HG02759 (cell line): Measurements from ENCODE around the gene HDAC4.

ENCODE experiments used
- ATAC-seq: cut with Tn5 transposase; IDR thresholded peaks from one replicate; pipeline ENCODE4 v1.9.1; 2021; ENCODE audit warnings: mild to moderate bottlenecking, moderate library complexity; ENCODE audit not compliant: unreplicated experiment

HDAC4 gene

DNA sequence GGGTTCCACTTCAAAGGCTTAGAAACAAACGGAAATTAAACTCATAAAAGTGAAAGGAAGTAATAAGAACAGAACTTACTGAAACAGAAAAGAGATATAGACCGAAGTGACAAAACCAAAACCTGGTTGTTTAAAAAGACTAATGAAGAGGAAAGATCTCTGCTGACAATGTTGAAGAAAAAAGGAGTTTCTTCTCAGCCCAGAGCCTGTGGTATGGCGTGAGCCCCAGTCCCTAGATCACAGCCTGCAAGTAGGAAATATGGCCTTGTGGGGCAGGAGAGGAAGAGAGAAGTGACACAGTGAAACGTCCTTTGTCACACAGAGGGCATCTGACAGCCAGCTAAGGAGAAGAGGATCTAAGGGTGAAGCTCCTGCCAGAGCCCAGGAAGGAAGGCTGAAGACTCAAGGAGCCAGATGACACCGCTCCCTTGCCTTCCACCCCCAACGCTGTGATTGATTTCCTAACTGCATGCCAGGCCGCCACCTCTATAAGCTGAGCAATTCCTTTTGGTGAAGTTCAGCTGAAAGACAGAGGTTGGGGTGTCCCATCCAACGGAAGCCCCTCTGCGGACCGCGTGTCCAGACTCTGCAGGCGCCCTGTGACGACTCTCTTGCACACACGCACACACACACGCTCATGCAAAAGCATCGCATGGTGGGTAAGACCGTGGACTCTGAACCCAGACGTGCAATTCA, 141.1 kb downstream of the HDAC4 start:
- peak; percentile 63 for ATAC-seq

DNA sequence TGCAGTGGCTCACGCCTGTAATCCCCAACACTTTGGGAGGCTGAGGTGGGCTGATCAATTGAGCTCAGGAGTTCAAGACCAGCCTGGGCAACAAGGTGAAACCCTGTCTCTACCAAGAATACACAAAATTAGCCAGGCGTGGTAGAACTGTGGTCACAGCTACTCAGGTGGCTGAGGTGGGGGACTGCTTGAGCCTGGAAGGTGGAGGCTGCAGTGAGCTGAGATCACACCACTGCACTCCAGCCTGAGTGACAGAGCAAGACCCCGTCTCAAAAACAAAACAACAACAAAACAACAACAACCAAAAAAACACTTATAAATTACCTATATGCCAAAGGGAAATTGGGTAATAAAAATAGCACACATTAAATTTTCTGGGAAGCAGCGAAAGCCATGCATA, 141.6 kb downstream of the HDAC4 start:
- peak; percentile 78 for ATAC-seq

DNA sequence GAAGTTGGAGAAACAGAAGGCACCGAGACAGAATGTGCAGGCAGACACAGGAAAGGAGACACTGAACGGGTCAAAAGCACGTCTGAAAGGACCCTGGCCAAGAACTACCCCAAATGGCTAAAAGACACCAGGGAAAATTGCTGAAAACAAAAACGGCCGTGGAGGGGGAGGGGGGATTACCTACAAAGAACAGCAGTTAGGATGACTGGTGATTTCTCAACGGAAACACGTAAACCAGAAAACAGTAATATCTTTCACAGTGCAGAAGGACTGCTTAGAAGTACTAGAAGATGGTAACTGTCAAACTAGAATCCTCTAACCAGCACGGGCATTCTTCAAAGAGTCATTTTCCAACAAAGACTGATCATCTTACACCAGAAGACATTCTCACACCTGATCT, 142.6 kb downstream of the HDAC4 start:
- no peak for ATAC-seq

DNA sequence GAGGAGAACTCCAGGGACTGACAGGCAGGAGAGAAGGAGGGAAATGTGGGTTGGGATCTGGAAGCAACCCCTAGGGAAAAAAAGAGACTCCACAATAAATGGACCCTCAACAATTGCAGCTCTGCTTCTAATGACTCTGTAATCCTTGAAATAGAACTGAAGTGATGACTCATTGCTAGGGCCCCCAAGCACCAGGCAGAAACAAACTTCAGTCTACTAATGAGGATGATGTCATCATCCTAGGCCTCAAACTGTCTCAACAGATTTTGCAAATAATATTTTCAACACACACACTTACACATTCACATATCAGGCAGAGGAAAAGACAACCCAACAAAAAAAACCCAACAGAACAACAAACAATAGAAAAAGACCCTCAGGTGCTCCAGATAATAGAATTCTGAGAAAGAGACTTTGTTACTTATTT, 143.3 kb downstream of the HDAC4 start:
- ATAC-seq: no peak

DNA sequence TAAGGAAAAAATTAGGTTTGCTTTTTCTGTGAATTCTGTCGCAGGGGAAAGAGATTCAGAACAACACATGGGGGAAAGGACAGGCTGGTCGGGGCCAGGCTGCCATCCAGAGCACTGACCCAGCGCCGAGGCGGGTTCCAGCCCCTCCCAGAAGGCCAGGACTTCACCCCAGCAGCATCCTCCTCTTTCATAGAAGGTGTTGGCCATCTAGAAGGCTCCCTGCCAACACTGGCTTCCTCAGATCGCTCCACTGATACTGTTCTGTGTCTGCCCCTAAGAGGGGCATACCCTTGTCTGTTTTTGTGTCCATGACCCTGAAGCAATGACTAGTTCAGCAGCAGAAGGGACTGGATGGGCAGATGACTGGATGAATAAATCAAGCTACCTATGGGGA, 144.5 kb downstream of the HDAC4 start:
- ATAC-seq: no peak

DNA sequence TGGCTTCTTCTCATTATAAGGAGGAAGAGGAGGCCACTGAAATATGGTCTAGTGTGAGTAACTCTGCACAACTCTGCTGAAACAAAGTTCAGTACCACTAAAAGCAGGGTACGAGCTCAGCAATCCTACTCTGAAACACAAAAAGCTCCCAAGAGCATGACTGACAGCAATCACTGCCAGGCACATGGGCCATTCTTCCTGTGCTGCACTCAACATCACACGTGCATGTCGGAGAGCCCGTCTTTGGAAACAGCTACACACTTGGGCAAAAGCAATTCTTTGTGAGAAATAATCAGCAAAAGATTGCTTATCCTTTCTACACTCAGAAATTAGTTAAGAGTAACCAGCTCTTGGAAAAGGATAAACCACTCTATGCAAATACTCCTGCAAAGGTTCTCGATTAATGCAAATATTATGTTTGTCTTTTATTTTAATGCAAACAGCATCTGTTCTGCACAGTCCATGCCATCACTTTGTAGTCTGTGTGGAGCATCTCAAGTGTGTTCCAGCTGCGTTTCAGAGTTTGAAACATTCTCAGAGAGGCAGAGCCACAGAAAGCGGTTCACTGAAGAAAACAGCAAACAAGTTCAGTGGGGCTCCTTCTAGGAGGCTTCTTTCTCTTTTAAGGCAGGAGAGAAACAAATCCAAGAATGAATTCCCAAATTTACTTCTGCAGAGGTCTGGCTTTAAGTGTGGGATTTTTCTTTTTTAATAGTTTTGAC, 145.0 kb downstream of the HDAC4 start:
- ATAC-seq: no peak

DNA sequence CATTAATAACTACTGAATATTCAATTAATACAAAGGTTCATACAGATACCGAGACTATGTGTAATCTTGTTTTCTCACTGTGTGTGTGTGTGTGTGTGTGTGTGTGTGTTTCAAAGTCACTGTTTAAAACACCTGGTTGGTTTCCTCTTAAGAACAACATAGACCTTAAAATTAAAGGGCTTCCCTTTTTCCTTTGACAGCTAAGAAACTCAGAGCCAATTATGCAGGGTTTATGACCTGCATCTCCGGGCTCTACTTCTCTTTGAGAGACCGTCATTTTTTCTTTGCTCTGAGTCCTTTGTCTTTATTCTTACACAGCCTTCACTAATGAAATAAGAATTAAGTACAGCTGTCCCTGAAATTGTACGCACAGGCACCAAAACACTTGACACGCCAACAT, 145.6 kb downstream of the HDAC4 start:
- no peak for ATAC-seq

DNA sequence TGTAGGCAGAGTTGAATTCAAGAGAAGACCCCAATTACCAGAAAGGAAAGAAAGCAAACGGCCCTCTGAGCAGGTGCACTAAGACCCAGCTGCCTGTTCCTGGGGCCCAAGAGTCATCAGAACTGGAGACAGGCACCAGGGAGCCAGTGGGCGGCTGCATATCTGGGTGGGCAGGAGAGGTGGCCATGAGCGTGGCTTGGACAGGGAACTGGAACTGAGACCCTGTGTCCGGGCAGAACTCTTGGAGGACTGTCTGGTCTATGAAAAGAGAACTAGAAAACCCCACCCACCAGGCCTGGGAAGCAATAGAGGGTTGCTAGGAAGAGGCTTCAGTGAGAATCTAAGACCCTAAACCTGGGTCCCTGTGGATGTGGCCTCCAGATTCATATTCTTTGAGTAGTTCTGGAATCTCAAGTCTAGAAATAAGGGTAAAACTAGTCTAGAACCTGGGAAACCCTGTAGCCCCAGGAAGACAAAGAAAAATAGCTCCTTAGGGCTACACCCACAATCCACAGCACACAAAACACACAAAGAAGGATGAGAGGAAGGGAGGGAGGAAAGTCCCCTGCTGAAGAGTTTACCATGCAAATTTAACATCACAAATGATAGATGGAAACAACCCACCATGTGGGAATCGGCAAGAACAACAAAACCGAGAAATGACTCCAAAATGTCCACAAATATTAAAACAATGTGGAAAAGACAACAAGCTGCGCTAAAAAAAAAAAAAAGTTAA, 147.0 kb downstream of the HDAC4 start:
- no peak for ATAC-seq

DNA sequence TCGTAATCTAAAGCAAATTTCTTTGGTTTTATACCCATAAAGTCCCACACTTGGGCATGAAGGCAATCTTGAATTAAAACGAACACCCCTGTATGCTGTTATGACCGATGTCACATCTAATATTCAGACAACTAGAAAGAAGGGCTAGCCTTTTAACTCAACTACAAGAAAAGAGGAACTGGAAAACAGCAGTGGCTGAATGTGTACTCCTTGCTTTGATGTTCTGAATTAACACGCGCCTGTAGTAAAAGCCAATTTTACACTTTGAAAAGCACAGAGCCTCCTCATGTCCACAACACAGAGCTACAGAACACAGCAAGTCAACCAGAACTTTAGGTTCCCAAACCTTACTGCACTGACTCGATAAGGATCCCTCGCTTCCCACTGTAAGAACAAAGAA, 147.6 kb downstream of the HDAC4 start:
- ATAC-seq: peak; percentile 53

DNA sequence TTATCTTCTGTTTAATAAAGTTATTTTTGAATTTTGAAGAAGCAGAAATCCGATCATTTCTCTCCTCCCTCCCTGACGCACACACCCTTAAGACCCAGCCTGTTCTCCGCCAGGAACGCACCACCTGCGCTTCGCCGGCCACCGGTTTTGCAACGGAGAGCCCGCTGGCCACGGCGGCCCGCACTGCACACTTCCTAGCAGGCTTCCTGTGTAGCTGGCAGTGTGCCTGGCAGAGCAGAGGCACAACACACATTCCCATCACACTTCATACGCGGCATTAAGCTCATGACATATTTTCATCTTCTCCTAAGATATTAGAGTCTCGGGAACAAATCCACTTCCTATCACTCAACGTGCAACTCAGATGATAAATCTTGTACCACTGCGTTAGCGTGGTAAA, 148.0 kb downstream of the HDAC4 start:
- no peak for ATAC-seq

DNA sequence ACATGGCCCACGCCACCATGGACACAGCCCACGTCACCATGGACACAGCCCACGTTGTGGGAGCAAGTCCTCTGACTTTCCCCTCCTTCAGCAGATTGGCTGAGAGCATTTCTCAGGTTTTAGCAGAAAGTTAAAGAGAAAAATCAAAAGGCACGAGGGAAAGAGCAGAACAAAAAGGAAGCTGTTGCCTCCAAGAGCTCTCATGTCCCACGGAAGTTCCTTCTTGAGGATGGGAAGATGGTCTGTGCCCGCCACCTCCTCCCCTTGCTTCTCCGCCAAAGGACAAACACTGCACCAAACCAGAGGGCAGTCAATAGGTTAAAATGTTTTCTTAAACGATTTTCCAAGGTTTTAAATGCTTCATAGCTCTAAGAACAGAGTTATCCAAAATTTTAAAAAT, 148.4 kb downstream of the HDAC4 start:
- ATAC-seq: no peak

DNA sequence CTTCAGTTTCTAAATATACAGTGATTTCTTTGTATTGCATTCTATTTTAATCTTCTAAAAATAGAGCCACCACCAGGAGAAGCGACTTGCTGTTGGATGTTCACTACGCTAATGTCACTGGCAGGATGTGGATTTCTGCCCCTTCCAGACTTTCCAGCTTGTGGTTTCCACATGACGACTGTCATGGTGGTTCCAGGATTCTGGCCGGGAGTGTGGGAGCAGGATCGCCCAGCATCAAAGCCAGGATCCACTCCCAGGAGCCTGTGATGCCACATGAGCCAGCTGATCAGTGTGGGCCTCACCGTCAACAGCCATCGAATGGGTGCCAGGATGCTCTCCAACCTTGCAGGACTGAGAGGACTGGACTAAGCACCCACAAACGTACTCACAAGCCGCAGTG, 148.8 kb downstream of the HDAC4 start:
- no peak for ATAC-seq

DNA sequence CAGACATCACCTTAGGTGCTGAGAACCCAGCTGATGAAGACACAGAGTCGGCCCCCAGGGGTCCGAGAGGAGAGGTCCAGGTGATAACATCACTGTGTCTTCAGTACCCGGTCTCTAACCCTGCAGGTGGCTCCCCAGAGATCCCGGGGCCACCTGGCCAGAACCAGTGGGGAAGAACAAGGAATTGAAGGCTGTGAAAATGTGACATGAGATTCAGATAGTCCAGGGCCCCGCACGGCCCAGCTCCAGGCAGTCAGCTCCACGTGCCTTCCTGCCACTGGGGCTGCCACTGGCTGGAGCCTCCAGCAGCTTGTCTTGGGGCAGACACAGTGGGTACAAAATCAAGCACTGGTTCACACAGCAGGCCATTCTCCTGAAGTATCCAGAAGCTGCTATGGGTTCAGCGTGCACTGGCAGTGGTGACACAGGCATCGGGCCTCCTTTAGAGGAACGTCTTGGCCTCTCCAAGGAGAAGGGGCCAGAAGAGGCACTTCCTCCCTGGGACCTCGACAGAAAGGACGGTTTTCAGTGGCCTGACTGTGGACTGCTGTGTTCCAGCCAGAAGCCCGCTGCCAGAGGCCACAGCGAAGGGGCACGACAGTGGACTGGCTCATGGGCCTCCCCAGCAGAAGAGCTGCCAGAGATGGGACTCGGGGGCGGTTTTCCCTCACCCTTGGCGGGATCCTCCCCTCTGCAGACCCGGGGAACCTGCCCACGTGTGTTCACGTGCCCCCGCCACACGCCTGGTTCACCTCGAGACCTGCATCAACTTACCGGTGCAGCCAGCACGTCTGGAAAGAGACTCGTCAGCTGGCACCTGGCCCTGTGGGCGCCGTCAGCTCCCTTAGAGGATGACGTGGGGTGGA, 150.4 kb downstream of the HDAC4 start:
- no peak for ATAC-seq

DNA sequence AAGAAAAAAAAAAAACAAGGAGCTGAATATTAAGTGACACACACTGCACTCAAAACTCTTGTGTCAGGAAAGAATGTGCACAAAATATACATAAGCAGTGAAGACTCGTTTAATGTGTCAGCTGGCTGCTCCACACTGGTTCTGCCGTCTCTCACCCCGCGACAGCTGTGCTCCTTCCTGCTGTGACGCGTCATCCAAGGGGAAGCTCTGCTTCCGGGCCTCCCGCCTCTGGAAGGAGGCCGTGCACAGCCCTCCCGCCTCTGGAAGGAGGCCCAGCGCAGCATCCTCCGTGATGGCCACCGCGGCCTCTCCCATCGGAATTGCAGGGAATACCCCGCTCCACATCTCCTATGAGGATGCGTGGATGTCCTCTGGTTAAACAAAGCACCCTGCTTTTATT, 151.0 kb downstream of the HDAC4 start:
- ATAC-seq: no peak

DNA sequence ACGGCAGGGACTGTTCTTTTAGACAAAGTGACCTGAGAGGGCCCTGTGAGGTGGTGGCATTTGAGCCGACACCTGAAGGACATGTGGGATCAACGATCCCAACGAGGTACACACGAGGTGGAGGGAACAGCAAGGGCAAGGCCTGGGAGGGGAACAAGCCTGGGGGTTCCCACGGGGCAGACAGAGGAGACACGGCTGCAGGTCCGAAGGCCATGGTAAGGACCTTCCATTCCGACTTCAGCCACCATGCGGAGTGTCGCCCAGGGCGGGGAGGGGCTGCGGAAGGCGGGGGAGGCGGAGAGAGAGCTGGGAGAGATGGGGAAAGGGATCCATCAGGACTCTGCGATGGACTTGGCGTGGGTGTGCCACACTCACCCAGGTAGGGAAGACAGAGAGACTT, 151.8 kb downstream of the HDAC4 start:
- no peak for ATAC-seq

DNA sequence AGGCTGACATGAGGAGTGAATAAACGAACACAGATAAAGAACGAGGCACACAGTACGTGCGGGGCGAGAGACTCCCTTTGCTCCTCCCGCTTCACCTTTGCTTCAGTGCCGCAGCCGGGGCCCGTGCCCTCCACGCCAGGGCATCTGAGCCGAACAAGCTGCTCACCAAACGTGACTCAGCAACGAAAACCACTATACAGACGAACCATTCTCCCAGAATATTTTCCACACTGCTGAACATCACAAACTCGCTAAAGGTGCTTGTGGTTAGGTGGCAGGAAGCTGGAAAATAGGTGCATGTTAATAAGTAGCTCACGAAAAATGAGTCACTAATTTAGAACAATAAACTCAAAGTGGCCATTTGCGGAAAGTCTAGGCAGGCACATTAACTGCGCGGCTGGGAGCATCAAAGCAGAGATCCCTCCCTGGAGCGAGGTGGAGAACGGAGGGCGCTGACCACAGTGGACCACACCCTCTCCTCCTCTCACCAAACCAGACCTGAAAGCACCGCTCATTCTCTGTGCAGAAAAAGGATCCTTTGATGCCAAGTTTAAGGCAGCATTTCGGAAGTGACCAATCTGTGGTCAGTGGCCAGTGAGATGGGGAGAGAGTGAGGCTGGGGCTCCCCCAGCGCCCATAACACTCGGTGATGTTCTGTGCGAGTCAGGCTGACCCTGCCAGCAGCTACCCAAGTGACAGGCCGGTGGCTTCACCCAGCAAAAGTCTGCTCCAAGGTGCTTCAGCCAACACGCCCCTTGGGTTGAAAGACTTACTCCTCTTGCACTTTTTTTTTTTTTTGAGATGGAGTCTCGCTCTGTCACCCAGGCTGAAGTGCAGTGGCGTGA, 153.2 kb downstream of the HDAC4 start:
- no peak for ATAC-seq

DNA sequence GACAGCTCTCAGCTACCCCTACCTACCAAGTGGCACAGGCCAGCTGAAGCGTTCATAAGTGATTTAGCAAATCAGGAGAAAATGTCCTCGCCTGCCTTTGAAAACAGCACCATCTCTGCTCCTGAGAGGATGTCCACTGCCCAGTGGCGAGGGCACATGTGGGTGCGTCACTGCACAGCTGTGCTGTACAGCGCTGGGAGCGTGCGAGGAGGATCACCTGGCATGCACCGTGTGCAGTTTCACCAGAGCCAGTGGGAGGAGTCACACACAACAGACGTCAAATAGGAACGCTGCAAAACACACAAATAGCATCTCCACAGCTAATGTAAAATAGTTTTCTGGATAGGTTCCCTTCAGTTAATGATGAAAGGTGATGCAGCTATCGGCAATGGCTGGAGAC, 154.1 kb downstream of the HDAC4 start:
- ATAC-seq: no peak

DNA sequence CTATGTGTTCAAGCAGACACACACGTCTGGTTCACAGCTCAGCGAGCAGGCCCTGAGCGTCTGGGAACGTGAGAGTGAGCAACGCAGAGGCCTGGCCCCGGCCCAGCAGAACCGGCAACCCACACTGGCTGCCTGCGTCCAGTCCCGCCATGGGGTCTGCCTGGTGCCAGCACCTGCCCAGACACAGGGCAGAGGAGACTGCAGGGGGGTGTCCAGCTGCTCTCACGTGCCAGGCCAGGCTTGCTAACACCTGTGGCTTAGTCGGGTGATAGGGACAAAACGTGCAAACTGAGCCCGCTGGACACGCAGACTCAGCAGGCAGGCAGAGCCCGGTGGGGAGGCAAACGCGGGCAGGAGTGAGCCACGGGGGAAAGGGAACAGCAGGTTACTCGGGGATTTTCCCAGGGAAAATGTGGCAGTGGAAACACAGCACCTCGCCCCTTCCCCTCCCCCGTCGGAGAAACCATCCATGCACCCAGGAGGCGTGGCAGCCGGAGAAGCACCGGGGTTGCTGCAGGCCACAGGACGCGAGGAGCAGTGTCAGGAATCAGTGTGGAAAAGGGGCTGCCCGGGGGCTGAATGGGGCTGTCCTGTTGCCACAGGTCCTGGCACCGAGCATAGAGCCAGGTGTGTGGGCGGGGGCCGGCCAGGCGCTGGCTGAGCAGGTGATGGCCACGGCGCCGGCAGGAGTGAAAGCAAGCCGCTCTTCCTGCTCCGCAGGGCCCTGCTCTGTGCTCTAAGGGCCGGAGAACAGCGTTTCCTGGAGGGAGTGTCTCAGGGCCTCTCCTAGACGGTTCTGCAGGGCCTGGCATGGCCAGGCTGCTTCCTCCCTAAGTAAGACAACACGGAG, 154.7 kb downstream of the HDAC4 start:
- ATAC-seq: no peak

DNA sequence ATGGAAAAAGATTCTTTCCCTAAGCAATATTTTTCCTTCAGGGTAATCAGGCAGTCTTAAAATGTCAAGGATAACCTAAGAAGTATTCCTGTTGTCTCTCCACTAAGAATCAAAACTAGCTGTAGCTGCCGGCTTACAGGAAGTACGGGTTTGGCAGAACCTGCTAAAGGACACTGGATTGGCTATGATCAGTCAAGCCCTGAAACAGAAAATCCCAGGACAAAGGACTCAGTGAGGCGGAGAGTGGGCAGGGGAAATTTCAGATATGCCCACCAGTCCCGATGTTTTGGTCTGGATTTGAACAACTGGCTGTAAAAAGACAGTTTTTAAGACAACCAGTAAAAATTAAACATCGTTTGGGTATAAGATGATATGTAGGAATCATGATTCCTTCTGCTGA, 155.7 kb downstream of the HDAC4 start:
- no peak for ATAC-seq
